GM18907 (cell line): Measurements from ENCODE around the gene DLX3.

Experiments
- ATAC-seq: cut with Tn5 transposase; IDR thresholded peaks from one replicate; pipeline ENCODE4 v1.9.1; 2021; ENCODE audit warnings: mild to moderate bottlenecking, moderate library complexity; ENCODE audit not compliant: unreplicated experiment

The DLX3 gene

GRCh38 chr17:49973271-49973615, 21.8 kb downstream of the DLX3 start:
- no peak for ATAC-seq

DNA sequence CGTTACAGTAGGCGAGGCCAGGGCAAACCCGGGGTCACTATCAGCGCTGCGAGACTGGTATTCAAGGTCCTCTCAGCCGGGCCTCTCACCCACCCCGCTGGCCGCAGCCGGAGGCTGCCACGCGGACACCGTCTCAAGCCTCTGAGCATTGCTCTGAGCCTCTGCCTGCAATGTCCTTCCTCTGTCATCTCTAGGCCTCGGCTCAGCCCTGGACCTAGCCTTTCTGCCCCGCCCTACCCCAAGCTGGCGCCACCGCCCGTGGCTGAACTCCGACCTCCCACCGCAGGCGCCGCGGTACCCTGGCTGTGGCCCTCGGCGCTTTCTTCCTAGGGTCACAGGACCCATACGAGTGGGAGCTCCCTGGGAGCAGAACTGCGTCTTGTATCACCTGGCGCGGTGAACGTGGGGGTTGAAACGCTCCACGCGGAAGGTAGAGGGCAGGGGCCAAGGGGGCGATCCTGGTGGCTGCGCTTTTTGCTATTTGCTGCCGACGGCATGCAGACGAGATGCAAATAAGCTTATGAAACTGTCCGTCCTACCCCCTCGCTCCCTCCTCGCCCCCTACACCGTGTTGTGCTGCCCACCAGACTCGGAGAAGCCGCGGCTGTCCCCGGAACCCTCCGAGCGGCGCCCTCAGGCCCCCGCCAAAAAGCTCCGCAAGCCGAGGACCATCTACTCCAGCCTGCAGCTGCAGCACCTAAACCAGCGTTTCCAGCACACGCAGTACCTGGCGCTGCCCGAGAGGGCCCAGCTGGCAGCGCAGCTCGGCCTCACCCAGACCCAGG, 22.3 kb downstream of the DLX3 start:
- ATAC-seq = no peak

- ATAC-seq = no peak
These were observed 23.1 kb downstream of the DLX3 start for GRCh38 chr17:49971848-49972485.

DNA sequence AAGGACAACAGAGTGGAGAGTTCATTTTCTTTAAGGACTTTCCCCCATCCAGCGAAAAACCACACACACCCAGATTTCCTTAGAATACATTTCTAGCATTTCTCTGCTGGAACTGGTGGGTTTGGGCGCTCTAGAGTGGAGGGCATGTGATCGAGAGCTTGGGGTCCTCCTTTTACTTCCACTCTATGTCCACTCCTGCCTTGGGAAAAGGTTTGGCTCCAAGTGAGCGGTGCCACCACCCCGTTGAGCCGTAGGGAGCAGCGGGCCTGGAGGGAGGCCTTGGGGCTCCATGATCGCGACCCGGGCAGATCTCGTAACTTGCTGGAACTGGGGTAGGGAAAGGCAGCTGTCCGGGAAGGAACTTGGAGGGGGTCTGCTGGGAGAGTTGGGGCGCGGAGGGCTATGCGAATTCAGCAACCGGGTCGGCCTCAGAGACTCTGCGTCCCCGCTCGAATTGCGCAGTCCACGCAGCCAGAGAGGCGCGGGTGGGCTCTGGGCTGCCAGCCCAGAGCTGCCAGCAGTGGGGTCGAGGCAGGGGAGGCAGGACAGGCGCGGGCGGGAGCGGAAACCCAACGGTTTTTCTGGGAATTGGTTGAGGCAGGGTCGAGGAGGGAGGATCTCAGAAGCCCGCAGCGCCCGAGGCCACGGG, 23.7 kb downstream of the DLX3 start:
- no peak for ATAC-seq

- ATAC-seq = no peak
These were observed 24.5 kb downstream of the DLX3 start for GRCh38 chr17:49970498-49970897.

- no peak for ATAC-seq
These were observed 25.1 kb downstream of the DLX3 start for GRCh38 chr17:49969795-49970389.

DNA sequence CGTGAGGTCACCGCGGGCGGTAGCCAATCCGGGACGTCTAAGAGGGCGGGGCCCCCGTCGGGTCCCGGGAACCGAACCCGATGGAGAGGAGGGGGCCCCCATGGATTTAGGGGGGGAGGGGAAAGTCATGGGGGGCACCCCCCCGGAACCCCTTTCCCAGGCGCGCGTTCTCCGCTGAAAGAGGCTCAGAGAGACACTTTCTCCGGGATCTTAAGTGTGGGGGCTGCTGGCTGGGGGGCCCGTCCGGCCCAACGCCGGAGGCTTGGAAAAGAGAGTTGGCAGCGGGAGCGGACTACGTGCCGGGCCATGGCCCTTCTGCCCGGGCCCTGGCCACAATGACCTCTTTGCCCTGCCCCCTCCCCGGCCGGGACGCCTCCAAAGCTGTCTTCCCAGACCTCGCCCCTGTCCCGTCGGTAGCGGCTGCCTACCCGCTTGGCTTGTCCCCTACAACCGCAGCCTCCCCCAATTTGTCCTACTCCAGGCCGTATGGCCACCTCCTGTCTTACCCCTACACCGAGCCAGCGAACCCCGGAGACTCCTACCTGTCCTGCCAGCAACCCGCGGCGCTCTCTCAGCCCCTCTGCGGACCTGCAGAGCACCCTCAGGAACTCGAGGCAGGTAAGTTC, 25.8 kb downstream of the DLX3 start, which contains the start of gene DLX4:
Gene DLX4 (plus strand): TSS at position 57 of the 626 bp plus-strand sequence. CDS start 279 bp downstream, at position 336.
- ATAC-seq = no peak

DNA sequence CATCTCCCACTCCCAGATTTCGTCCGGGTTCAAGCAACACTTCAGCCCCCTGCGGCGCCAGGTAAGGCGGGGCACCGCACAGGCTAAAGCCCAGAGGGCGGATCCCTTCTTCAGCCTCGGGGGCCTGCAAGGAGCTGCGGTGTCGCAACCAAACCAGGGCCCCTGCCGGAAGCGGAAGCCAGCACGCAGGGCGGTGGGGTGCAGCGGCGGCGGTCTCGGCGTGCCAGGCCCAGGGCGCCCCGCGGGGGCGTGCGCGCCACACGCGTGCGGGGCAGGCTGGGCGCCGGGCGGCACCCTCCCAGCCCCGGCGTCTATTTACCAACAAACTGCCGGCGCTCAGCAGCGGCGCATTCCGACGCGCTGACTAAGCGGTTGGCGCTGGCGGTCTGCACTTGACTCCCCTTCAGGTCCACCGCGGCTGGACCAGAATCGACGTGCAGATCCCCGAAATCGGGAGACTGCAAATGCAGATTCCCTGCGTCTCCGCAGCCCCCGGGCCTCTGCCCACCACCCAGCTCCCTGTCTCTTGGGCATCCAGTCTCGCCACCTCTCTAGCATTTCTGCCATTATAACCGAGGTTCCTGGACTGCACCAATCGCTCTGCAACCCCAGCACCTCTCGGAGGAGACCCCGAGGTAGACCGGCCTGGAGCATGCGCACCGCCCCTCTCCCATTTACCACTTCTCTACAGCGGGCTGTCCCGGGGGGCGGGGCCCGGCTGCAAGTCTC, 26.5 kb downstream of the DLX3 start:
- no peak for ATAC-seq

- ATAC-seq = no peak
These were observed 27.2 kb downstream of the DLX3 start for GRCh38 chr17:49967621-49968404.

GRCh38 chr17:49967205-49967604, 27.8 kb downstream of the DLX3 start:
- ATAC-seq = no peak

- no peak for ATAC-seq
These were observed 28.3 kb downstream of the DLX3 start for GRCh38 chr17:49966767-49967166.

DNA sequence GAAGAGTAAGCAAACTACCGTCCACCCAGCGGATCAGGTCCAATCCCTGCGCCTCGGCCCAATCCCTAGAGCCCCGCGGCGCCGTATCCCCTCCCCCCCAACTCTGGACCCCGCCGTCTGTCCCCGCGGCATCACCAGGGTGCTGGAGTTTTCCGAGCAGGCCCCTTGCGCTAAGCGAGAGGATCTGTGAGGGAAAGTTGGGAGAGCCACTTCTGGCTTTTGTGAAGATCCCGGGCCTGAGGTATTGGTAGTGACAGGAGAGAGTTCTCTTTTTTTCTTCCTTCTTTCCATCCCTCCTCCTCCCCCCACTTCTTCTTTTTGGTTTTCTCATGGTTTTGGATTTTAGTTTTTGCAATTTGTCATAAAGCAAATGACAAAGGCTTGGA, 29.5 kb downstream of the DLX3 start:
- ATAC-seq = no peak

DNA sequence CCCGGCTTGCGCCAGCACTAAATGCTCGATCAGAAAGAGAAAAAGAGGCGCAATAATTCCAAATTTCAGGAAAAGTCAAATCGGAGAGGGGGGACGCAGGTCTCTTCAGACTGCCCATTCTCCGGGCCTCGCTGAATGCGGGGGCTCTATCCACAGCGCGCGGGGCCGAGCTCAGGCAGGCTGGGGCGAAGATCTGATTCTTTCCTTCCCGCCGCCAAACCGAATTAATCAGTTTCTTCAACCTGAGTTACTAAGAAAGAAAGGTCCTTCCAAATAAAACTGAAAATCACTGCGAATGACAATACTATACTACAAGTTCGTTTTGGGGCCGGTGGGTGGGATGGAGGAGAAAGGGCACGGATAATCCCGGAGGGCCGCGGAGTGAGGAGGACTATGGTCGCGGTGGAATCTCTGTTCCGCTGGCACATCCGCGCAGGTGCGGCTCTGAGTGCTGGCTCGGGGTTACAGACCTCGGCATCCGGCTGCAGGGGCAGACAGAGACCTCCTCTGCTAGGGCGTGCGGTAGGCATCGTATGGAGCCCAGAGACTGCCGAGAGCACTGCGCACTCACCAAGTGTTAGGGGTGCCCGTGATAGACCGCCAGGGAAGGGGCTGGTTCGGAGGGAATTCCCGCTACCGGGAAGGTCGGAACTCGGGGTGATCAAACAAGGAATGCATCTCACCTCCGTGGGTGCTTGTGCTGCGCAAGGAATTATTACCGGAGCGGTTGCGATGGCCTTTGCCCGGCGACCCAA, 30.1 kb downstream of the DLX3 start:
- no peak for ATAC-seq

- no peak for ATAC-seq
These were observed 30.7 kb downstream of the DLX3 start for GRCh38 chr17:49964303-49964768.

- no peak for ATAC-seq
These were observed 31.3 kb downstream of the DLX3 start for GRCh38 chr17:49963626-49964302.

DNA sequence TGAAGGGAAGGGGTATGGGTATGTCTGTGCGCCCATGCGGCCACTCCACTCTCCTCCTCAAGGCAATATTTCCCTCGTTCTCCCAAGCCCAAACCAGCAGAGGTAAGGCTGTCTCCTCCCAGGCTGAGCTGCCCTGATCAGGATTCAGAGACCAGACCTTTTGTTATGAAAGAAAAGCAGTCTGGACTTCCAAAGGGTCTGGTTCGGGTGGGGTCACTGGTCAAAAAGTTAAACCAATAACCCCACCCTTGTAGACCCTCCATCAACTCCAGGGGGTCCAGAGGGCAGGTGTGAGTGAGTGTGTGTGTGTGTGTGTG, 31.8 kb downstream of the DLX3 start:
- ATAC-seq = no peak

GRCh38 chr17:49962599-49963308, 32.3 kb downstream of the DLX3 start:
- no peak for ATAC-seq
